Astrocyte of the spinal cord (primary cell): ENCODE results near the gene EEF2KMT.
"Not testable (repeated sequence)": the region's sequence is repeated elsewhere in the genome, so short reads cannot be mapped to it uniquely, and the experiment has no call there.

Source experiments
- DNase-seq: peaks from one replicate; pipeline ENCODE4 v3.0.0; 2011; ENCODE audit warnings: low read depth, low spot score
- H3K4me3 ChIP-seq: 2 replicates; pipeline ENCODE4 v1.5.1; 2011; ENCODE audit warnings: low read depth, mild to moderate bottlenecking, low read length, moderate library complexity
- CTCF ChIP-seq: IDR thresholded peaks from 2 replicates; pipeline ENCODE4 v1.5.1; 2012; ENCODE audit warnings: low read depth, mild to moderate bottlenecking, low read length, inconsistent platforms
- in situ Hi-C: cut with HindIII; loops from 2 replicates; pipeline ENCODE4 v1.10.0; 2017; ENCODE audit warnings: low sequenced_read_pairs

Gene EEF2KMT

GRCh38 chr16:5097470-5098220 is at the start of gene EEF2KMT:
EEF2KMT (minus strand) TSS chr16:5097795; CDS start chr16:5097739, 56 bp downstream.
- peak within 1 kb of the TSS; percentile 57 for H3K4me3 ChIP-seq
- in situ Hi-C loops, result not testable (repeated sequence)
- peak; percentile 99 for DNase-seq

- in situ Hi-C loops, H3K4me3 ChIP-seq, DNase-seq: not testable (repeated sequence)
These were observed 47.0 kb upstream of the EEF2KMT start for GRCh38 chr16:5144621-5144956.

- in situ Hi-C loops, result no loop called here
- no peak for DNase-seq
- no peak overlapping the region for H3K4me3 ChIP-seq
- TF ChIP-seq CTCF, result no peak
These were observed 46.4 kb upstream of the EEF2KMT start for GRCh38 chr16:5143761-5144620.

- H3K4me3 ChIP-seq, in situ Hi-C loops, DNase-seq: not testable (repeated sequence)
These were observed 42.6 kb upstream of the EEF2KMT start for GRCh38 chr16:5140151-5140550.

GRCh38 chr16:5134739-5135452 is 37.3 kb upstream of the EEF2KMT start:
- DNase-seq, H3K4me3 ChIP-seq, in situ Hi-C loops: not testable (repeated sequence)

- in situ Hi-C loops, H3K4me3 ChIP-seq, DNase-seq: not testable (repeated sequence)
These were observed 35.5 kb upstream of the EEF2KMT start for GRCh38 chr16:5132915-5133600.

- H3K4me3 ChIP-seq, in situ Hi-C loops: not testable (repeated sequence)
These were observed 33.9 kb upstream of the EEF2KMT start for GRCh38 chr16:5131467-5132004.

GRCh38 chr16:5117300-5118087 is 19.9 kb upstream of the EEF2KMT start:
- peak; percentile 0 for DNase-seq

More at GRCh38 chr16:5131467-5132004, 33.9 kb upstream of the EEF2KMT start:
- DNase-seq, result not testable (repeated sequence)

GRCh38 chr16:5116780-5117295 is 19.2 kb upstream of the EEF2KMT start:
- DNase-seq, H3K4me3 ChIP-seq, in situ Hi-C loops: not testable (repeated sequence)

More at GRCh38 chr16:5117300-5118087, 19.9 kb upstream of the EEF2KMT start:
- H3K4me3 ChIP-seq, in situ Hi-C loops: not testable (repeated sequence)

- DNase-seq, in situ Hi-C loops, H3K4me3 ChIP-seq: not testable (repeated sequence)
These were observed 13.3 kb upstream of the EEF2KMT start for GRCh38 chr16:5110933-5111332.
